ENCODE data around the gene MRPS15. TPM values are rescaled to one million over a fixed set of nuclear protein-coding genes. Genes with fewer than 3 reads are reported as not detected.

The MRPS15 gene
- total and polyA plus RNA-seq, 2 of the 13 experiments (the other 11 are each of a cell fraction or from before 2014, with no cell fraction given) = 59.0 to 113 TPM

DNA sequence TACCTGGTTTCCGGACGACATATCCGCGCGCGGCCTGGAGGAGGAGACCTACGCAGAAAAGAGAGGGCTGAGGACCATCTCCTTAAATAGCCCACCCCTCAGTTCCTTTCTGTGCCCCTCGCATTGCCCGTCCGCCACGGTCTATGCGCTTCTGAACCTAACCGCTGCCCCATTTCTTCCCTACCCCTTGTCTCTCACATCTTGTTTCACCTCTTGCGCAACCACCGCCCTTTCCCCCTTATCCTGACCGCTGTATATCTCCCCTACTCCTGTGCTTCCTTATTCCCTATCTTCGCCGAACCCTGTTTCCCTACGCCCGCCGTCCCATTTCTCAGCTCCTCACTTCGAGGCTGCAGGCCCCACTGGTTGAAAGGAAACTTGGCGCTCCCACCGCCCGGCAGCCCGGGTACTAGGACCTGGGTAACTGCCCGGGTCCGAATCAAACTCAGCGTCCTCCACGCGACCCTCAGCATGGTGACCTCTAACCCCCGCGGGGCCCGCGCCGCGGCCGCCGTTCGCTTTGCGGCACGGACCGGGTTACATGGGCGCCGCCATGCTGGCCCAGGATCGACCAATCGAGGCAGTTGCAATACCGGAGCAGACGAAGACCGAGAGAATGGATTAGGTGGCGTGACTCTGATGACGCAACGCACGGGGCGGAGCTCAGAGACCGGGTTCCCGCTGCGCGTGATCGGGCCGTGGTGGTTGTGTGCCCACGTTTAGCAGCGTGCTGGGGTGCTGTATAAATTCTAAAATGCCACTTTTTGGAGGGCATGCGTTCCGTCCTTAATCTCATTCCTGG lies at the start of gene MRPS15 (continued):
- peak; percentile 77 for TF ChIP-seq ZMYM4 (CRISPR knock-in tag; IDR thresholded peaks at IDR 0.05)
- TF ChIP-seq TSC22D2 (CRISPR knock-in tag; IDR thresholded peaks at IDR 0.05; ENCODE audit: borderline replicate concordance) = peak; percentile 93
- TF ChIP-seq, protein P1, sequence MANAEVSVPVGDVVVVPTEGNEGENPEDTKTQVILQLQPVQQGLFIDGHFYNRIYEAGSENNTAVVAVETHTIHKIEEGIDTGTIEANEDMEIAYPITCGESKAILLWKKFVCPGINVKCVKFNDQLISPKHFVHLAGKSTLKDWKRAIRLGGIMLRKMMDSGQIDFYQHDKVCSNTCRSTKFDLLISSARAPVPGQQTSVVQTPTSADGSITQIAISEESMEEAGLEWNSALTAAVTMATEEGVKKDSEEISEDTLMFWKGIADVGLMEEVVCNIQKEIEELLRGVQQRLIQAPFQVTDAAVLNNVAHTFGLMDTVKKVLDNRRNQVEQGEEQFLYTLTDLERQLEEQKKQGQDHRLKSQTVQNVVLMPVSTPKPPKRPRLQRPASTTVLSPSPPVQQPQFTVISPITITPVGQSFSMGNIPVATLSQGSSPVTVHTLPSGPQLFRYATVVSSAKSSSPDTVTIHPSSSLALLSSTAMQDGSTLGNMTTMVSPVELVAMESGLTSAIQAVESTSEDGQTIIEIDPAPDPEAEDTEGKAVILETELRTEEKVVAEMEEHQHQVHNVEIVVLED (CRISPR knock-in tag; IDR thresholded peaks at IDR 0.05; ENCODE audit: borderline replicate concordance) = peak; percentile 87
- peak; percentile 92; the same call in 1 of the 2 replicates for TF ChIP-seq SIN3A (IDR thresholded peaks at IDR 0.05; ENCODE audit: borderline replicate concordance, low read depth, low read length)
- TF ChIP-seq, protein P2, sequence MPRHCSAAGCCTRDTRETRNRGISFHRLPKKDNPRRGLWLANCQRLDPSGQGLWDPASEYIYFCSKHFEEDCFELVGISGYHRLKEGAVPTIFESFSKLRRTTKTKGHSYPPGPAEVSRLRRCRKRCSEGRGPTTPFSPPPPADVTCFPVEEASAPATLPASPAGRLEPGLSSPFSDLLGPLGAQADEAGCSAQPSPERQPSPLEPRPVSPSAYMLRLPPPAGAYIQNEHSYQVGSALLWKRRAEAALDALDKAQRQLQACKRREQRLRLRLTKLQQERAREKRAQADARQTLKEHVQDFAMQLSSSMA (CRISPR knock-in tag; IDR thresholded peaks at IDR 0.05) = 0 out of 2 replicates have a peak, but pooled peaks have one; percentile 5
- TF ChIP-seq ZNF709 (CRISPR knock-in tag; IDR thresholded peaks at IDR 0.05) = no peak
- TF ChIP-seq CBX1 (IDR thresholded peaks at IDR 0.05; ENCODE audit: low read depth) = peak; percentile 56
- TF ChIP-seq TCF12 (IDR thresholded peaks at IDR 0.05) = no peak
- TF ChIP-seq TCF12 (CRISPR knock-in tag; IDR thresholded peaks at IDR 0.05) = 0 out of 2 replicates have a peak, but pooled peaks have one; percentile 21
- TF ChIP-seq FOXO1 (CRISPR knock-in tag; IDR thresholded peaks at IDR 0.05) = peak; percentile 80
- peak; percentile 32; the same call in 1 of the 2 replicates for TF ChIP-seq ZNF564 (CRISPR knock-in tag; IDR thresholded peaks at IDR 0.05)
- peak; percentile 85 for TF ChIP-seq ELF1 (CRISPR knock-in tag; IDR thresholded peaks at IDR 0.05)
- peak; percentile 46; the same call in 1 of the 2 replicates for TF ChIP-seq JDP2 (CRISPR knock-in tag; IDR thresholded peaks at IDR 0.05; ENCODE audit: borderline replicate concordance)
- TF ChIP-seq, protein P3, sequence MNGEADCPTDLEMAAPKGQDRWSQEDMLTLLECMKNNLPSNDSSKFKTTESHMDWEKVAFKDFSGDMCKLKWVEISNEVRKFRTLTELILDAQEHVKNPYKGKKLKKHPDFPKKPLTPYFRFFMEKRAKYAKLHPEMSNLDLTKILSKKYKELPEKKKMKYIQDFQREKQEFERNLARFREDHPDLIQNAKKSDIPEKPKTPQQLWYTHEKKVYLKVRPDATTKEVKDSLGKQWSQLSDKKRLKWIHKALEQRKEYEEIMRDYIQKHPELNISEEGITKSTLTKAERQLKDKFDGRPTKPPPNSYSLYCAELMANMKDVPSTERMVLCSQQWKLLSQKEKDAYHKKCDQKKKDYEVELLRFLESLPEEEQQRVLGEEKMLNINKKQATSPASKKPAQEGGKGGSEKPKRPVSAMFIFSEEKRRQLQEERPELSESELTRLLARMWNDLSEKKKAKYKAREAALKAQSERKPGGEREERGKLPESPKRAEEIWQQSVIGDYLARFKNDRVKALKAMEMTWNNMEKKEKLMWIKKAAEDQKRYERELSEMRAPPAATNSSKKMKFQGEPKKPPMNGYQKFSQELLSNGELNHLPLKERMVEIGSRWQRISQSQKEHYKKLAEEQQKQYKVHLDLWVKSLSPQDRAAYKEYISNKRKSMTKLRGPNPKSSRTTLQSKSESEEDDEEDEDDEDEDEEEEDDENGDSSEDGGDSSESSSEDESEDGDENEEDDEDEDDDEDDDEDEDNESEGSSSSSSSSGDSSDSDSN (CRISPR knock-in tag; IDR thresholded peaks at IDR 0.05) = peak; percentile 52; the same call in 1 of the 2 replicates
- TF ChIP-seq ZNF883 (CRISPR knock-in tag; IDR thresholded peaks at IDR 0.05; ENCODE audit: not compliant biosample characterization) = peak; percentile 83
- peak; percentile 84; the same call in 1 of the 2 replicates for TF ChIP-seq TFDP1 (CRISPR knock-in tag; IDR thresholded peaks at IDR 0.05; ENCODE audit: borderline replicate concordance)
- TF ChIP-seq ZNF503 (CRISPR knock-in tag; IDR thresholded peaks at IDR 0.05) = peak; percentile 57; the same call in 1 of the 2 replicates
- no peak for TF ChIP-seq ZFP62 (CRISPR knock-in tag; IDR thresholded peaks at IDR 0.05)
- no peak; the same call in 1 of the 2 replicates for TF ChIP-seq ZFAT (CRISPR knock-in tag; conservative IDR thresholded peaks at IDR 0.05)
- peak; percentile 73; the same call in 1 of the 2 replicates for TF ChIP-seq ZFP41 (CRISPR knock-in tag; IDR thresholded peaks at IDR 0.05; ENCODE audit: borderline replicate concordance)
- TF ChIP-seq ZNF615 (CRISPR knock-in tag; IDR thresholded peaks at IDR 0.05; ENCODE audit: borderline replicate concordance) = peak; percentile 87; the same call in 1 of the 2 replicates

All from HepG2 (cell line).